ENCODE results near the gene HLA-G.
"Not testable (repeated sequence)": the region's sequence is repeated elsewhere in the genome, so short reads cannot be mapped to it uniquely, and the experiment has no call there.

The HLA-G gene

DNA sequence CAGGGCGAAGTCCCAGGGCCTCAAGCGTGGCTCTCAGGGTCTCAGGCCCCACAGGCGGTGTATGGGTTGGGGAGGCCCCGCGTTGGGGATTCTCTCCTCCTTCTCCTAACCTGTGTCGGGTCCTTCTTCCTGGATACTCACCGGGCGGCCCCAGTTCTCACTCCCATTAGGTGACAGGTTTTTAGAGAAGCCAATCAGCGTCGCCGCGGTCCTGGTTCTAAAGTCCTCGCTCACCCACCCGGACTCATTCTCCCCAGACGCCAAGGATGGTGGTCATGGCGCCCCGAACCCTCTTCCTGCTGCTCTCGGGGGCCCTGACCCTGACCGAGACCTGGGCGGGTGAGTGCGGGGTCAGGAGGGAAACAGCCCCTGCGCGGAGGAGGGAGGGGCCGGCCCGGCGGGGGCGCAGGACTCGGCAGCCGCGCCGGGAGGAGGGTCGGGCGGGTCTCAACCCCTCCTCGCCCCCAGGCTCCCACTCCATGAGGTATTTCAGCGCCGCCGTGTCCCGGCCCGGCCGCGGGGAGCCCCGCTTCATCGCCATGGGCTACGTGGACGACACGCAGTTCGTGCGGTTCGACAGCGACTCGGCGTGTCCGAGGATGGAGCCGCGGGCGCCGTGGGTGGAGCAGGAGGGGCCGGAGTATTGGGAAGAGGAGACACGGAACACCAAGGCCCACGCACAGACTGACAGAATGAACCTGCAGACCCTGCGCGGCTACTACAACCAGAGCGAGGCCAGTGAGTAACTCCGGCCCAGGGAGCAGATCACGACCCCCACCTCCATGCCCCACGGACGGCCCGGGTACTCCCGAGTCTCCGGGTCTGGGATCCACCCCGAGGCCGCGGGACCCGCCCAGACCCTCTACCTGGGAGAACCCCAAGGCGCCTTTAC, at the start of gene HLA-G:
TSS of gene HLA-G (plus strand) at position 247 of the 892 bp plus-strand sequence. CDS start at position 267, 20 bp downstream.
- no peak for DNase-seq
- H3K4me1 ChIP-seq: peaks cover 0 to 11% (median 7%) of the 10 kb centered on the region in 4 donors
- peak within 1 kb of the TSS in 1 of 2 donors; percentile 25 for H3K4me3 ChIP-seq
- no peak within 1 kb of the TSS for H3K27ac ChIP-seq
- TF ChIP-seq, protein P1, sequence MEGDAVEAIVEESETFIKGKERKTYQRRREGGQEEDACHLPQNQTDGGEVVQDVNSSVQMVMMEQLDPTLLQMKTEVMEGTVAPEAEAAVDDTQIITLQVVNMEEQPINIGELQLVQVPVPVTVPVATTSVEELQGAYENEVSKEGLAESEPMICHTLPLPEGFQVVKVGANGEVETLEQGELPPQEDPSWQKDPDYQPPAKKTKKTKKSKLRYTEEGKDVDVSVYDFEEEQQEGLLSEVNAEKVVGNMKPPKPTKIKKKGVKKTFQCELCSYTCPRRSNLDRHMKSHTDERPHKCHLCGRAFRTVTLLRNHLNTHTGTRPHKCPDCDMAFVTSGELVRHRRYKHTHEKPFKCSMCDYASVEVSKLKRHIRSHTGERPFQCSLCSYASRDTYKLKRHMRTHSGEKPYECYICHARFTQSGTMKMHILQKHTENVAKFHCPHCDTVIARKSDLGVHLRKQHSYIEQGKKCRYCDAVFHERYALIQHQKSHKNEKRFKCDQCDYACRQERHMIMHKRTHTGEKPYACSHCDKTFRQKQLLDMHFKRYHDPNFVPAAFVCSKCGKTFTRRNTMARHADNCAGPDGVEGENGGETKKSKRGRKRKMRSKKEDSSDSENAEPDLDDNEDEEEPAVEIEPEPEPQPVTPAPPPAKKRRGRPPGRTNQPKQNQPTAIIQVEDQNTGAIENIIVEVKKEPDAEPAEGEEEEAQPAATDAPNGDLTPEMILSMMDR (IDR thresholded peaks at IDR 0.05): no peak
- no peaks in the 10 kb centered on the region for H3K36me3 ChIP-seq
- intact Hi-C loops (cut with DNase I; ENCODE audit: low total_unique reads): no loop called here
- H3K9me3 ChIP-seq: no peaks in the 10 kb centered on the region
- peaks cover 4 to 43% of the 10 kb centered on the region in 2 donors for H3K27me3 ChIP-seq

DNA sequence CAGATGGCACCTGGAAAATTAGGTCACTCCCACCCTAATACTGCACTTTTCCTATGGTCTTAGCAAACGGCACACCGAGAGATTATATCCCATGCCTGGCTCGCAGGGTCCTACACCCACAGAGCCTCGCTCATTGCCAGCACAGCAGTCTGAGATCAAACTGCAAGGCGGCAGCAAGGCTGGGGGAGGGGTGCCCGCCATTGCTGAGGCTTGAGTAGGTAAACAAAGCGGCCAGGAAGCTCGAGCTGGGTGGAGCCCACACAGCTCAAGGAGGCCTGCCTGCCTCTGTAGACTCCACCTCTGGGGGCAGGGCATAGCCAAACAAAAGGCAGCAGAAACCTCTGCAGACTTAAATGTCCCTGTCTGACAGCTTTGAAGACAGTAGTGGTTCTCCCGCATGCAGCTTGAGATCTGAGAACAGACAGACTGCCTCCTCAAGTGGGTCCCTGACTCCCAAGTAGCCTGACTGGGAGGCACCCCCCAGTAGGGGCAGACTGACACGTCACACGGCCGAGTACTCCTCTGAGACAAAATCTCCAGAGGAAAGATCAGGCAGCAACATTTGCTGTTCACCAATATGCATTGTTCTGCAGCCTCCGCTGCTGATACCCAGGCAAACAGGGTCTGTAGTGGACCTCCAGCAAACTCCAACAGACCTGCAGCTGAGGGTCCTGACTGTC, 47.5 kb upstream of the HLA-G start:
- H3K27me3 ChIP-seq: peaks cover 0 to 15% of the 10 kb centered on the region in 2 donors
- H3K4me3 ChIP-seq; H3K36me3 ChIP-seq; H3K9me3 ChIP-seq; H3K4me1 ChIP-seq; H3K27ac ChIP-seq; intact Hi-C loops (cut with DNase I; ENCODE audit: low total_unique reads): not testable (repeated sequence)
- DNase-seq: peak in 1 of 2 donors; percentile 13

DNA sequence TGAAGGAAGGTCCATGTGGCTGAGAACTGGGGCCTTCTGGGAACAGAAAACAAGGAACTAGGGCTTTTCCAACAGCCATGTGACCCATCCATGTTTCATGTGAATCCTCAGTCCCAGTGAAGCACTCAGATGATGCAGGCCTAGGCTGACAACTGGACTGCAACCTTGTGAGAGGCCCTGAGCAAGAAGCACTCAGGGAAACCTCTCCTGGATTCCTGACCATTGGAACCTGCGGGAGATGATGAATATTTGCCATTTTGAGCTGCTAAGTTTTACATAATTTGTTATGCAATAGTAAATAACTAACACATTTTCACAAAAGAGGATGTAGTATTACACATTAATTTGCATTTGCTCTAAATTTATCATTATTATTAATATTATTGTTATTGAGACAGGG, 38.4 kb upstream of the HLA-G start:
- TF ChIP-seq, protein P1 (IDR thresholded peaks at IDR 0.05): no peak
- intact Hi-C loops (cut with DNase I; ENCODE audit: low total_unique reads): no loop called here
- Histone ChIP-seq H3K4me3 (no peak overlapping the region), H3K4me1 (peaks cover 0 to 15% (median 12%) of the 10 kb centered on the region in 4 donors), H3K27ac (no peak overlapping the region), H3K27me3 (peaks cover 0 to 28% of the 10 kb centered on the region in 2 donors), H3K9me3 (no peaks in the 10 kb centered on the region), H3K36me3 (no peaks in the 10 kb centered on the region)
- peak in 1 of 2 donors; percentile 11 for DNase-seq

DNA sequence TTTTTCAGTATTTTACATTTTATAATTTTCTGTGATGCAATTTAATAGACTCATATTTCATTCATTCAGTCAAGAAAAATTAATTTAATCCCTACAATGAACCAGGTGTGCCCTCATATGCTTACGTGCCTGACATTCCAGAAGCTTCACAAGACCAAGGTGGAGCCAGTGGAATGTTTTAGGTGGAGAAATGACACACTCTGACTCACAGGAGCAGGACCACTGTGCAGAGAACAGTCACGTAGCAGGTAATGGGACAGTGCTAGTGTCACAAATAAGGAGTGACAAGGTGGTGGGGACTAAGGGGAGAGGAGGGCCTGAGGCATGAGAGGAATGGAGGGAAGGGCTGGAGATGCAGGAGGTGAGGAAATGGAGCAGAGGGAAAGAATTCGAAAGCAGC, 37.0 kb upstream of the HLA-G start:
- intact Hi-C loops (cut with DNase I; ENCODE audit: low total_unique reads): no loop called here

DNA sequence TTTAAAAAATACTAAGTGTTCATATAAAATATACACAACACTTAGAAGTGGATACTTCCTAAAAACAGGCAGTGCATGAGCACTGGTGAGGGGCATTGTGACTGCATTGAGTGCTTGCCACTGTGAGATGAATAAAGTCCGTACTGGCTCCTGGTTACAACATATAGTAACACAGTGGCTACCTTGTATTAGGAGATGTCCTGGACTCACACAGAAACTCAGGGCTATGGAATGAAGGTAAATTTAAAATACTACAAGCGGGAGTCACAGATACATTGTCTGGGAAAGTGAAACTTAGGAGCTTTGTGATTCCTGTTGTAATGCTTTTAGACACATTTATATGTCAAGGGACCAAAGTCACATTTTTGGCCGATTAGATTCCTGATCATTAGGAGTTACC, 36.5 kb upstream of the HLA-G start:
- peaks cover 0 to 36% of the 10 kb centered on the region in 2 donors for H3K27me3 ChIP-seq
- H3K27ac ChIP-seq: no peak overlapping the region
- no peak overlapping the region for H3K4me3 ChIP-seq
- intact Hi-C loops (cut with DNase I; ENCODE audit: low total_unique reads): no loop called here
- peaks cover 0 to 15% (median 12%) of the 10 kb centered on the region in 4 donors for H3K4me1 ChIP-seq
- no peaks in the 10 kb centered on the region for H3K36me3 ChIP-seq
- TF ChIP-seq, protein P1 (IDR thresholded peaks at IDR 0.05): no peak
- no peaks in the 10 kb centered on the region for H3K9me3 ChIP-seq
- DNase-seq: no peak

More for the DNA sequence above, 37.0 kb upstream of the HLA-G start:
- Histone ChIP-seq H3K4me1 (peaks cover 0 to 15% (median 12%) of the 10 kb centered on the region in 4 donors), H3K36me3 (no peaks in the 10 kb centered on the region), H3K27me3 (peaks cover 0 to 34% of the 10 kb centered on the region in 2 donors), H3K4me3 (no peak overlapping the region), H3K27ac (no peak overlapping the region), H3K9me3 (no peaks in the 10 kb centered on the region)
- no peak for DNase-seq
- TF ChIP-seq, protein P1 (IDR thresholded peaks at IDR 0.05): no peak

DNA sequence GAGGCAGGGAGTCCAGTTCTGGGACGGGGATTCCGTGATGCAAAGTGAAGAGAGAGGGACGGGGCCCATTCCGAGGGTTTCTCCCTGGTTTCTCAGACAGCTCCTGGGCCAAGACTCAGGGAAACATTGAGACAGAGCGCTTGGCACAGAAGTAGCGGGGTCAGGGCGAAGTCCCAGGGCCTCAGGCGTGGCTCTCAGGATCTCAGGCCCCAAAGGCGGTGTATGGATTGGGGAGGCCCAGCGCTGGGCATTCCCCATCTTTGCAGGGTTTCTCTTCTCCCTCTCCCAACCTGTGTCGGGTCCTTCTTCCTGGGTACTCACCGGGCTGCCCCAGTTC, 35.9 kb upstream of the HLA-G start:
- no peaks in the 10 kb centered on the region for H3K36me3 ChIP-seq

More for the DNA sequence above, 35.9 kb upstream of the HLA-G start:
- no peak for DNase-seq
- intact Hi-C loops (cut with DNase I; ENCODE audit: low total_unique reads): no loop called here
- Histone ChIP-seq H3K4me1 (peaks cover 0 to 15% (median 12%) of the 10 kb centered on the region in 4 donors), H3K9me3 (no peaks in the 10 kb centered on the region), H3K27ac (no peak overlapping the region), H3K27me3 (peaks cover 0 to 36% of the 10 kb centered on the region in 2 donors), H3K4me3 (peak overlapping the region; percentile 52 to 56)
- TF ChIP-seq, protein P1 (IDR thresholded peaks at IDR 0.05): no peak

Data from tibial artery (tissue), 4 donors.